GM23338 (cell line): ENCODE data around the gene BOK. TPM values are rescaled to one million over a fixed set of nuclear protein-coding genes. Genes with fewer than 3 reads are reported as not detected.

ENCODE experiments used
- ATAC-seq: fragments of 200-7000 bp; cut with Tn5 transposase; 3 replicates; pipeline ENCODE4 v1.9.1; 2020
- DNase-seq: peaks from one replicate; pipeline ENCODE4 v3.0.0-alpha.2; 2015; ENCODE audit warnings: low spot score
- H2AFZ ChIP-seq: fragments of 200-600 bp; sonication (generic); 2 replicates; pipeline ENCODE4 v1.8.0; 2016; ENCODE audit warnings: antibody characterized with exemption, mild to moderate bottlenecking, moderate library complexity
- H3F3A ChIP-seq: fragments of 200-600 bp; sonication (generic); replicated peaks from 2 replicates; pipeline ENCODE4 v1.8.0; 2017; ENCODE audit warnings: antibody characterized with exemption, mixed run types, low read depth
- H3K27ac ChIP-seq: fragments of 200-600 bp; sonication (generic); 2 replicates; pipeline ENCODE4 v1.6.1; 2016; ENCODE audit warnings: low read depth
- H3K27me3 ChIP-seq: fragments of 200-600 bp; sonication (generic); 2 replicates; pipeline ENCODE4 v1.8.0; 2016; ENCODE audit warnings: mild to moderate bottlenecking, mixed run types, moderate library complexity; ENCODE audit not compliant: insufficient read depth
- H3K36me3 ChIP-seq: fragments of 200-600 bp; sonication (generic); 2 replicates; pipeline ENCODE4 v1.8.0; 2016; ENCODE audit warnings: mild to moderate bottlenecking; ENCODE audit not compliant: insufficient read depth
- H3K4me1 ChIP-seq: fragments of 200-600 bp; sonication (generic); 2 replicates; pipeline ENCODE4 v1.8.0; 2016; ENCODE audit warnings: mild to moderate bottlenecking, moderate library complexity; ENCODE audit not compliant: insufficient read depth
- H3K4me2 ChIP-seq: fragments of 200-600 bp; sonication (generic); 2 replicates; pipeline ENCODE4 v1.7.1; 2017; ENCODE audit warnings: mixed run types
- H3K4me3 ChIP-seq: fragments of 200-600 bp; sonication (generic); 2 replicates; pipeline ENCODE4 v1.6.1; 2016; ENCODE audit warnings: mixed run types
- H3K79me2 ChIP-seq: fragments of 200-600 bp; sonication (generic); replicated peaks from 2 replicates; pipeline ENCODE4 v1.8.0; 2017; ENCODE audit warnings: mild to moderate bottlenecking; ENCODE audit not compliant: insufficient read depth
- H3K9me2 ChIP-seq: fragments of 200-600 bp; sonication (generic); 2 replicates; pipeline ENCODE4 v1.8.0; 2017; ENCODE audit not compliant: insufficient read depth
- H4K20me1 ChIP-seq: fragments of 200-600 bp; sonication (generic); replicated peaks from 2 replicates; pipeline ENCODE4 v1.8.0; 2017; ENCODE audit warnings: mild to moderate bottlenecking; ENCODE audit not compliant: insufficient read depth
- H3K27ac Mint-ChIP-seq: 2 replicates; pipeline ENCODE4 v1.8.0; 2020; ENCODE audit warnings: inconsistent platforms, mild to moderate bottlenecking, moderate library complexity, mixed read lengths
- H3K27me3 Mint-ChIP-seq: 3 replicates; pipeline ENCODE4 v1.8.0; 2022; ENCODE audit warnings: low read depth, mild to moderate bottlenecking, moderate library complexity, mixed read lengths, inconsistent platforms; ENCODE audit not compliant: insufficient read depth, poor library complexity
- H3K36me3 Mint-ChIP-seq: 3 replicates; pipeline ENCODE4 v1.8.0; 2021; ENCODE audit warnings: low read depth, mild to moderate bottlenecking, inconsistent platforms, moderate library complexity, mixed read lengths
- H3K4me1 Mint-ChIP-seq: 3 replicates; pipeline ENCODE4 v1.8.0; 2020; ENCODE audit warnings: mild to moderate bottlenecking, inconsistent platforms, mixed read lengths
- H3K4me3 Mint-ChIP-seq: 3 replicates; pipeline ENCODE4 v1.8.0; 2021; ENCODE audit warnings: moderate library complexity, mild to moderate bottlenecking, inconsistent platforms, mixed read lengths
- H3K9me3 Mint-ChIP-seq: 3 replicates; pipeline ENCODE4 v1.8.0; 2020; ENCODE audit warnings: moderate library complexity, mild to moderate bottlenecking, inconsistent platforms, mixed read lengths
- CTCF ChIP-seq, 2 experiments: fragments of 200-600 bp in 1 of 2; sonication (generic) in 1 of 2; conservative IDR thresholded peaks; 2 replicates each; pipeline versions ENCODE4 v1.5.1 to v1.6.1; 2016 to 2017; ENCODE audit warnings: antibody characterized with exemption in 2 of 2, low read depth in 2 of 2, mild to moderate bottlenecking in 2 of 2, moderate library complexity in 1 of 2
- EZH2 ChIP-seq: fragments of 200-600 bp; sonication (generic); IDR thresholded peaks from one replicate; pipeline ENCODE4 v1.8.0; 2017; ENCODE audit warnings: antibody characterized with exemption, mild to moderate bottlenecking, low read depth; ENCODE audit not compliant: unreplicated experiment
- JUNB ChIP-seq: IDR thresholded peaks from one replicate; pipeline ENCODE4 v1.6.1; 2016; ENCODE audit warnings: antibody characterized with exemption; ENCODE audit not compliant: unreplicated experiment
- NANOG ChIP-seq: IDR thresholded peaks from 2 replicates; pipeline ENCODE4 v1.6.1; 2016; ENCODE audit warnings: antibody characterized with exemption, borderline replicate concordance
- POLR2AphosphoS5 ChIP-seq: IDR thresholded peaks from 2 replicates; pipeline ENCODE4 v1.6.1; 2016; ENCODE audit warnings: antibody characterized with exemption, low read depth
- REST ChIP-seq: IDR thresholded peaks from one replicate; pipeline ENCODE4 v1.6.1; 2018; ENCODE audit warnings: antibody characterized with exemption; ENCODE audit not compliant: unreplicated experiment
- STAT1 ChIP-seq: IDR thresholded peaks from one replicate; pipeline ENCODE4 v1.6.1; 2016; ENCODE audit warnings: antibody characterized with exemption; ENCODE audit not compliant: unreplicated experiment
- ZNF114 ChIP-seq: fragments of 250-450 bp; sonication (Bioruptor Pico); IDR thresholded peaks from 2 replicates; pipeline ENCODE4 v1.5.0; 2020; ENCODE audit warnings: mild to moderate bottlenecking, moderate library complexity
- ZNF331 ChIP-seq: fragments of 250-450 bp; sonication (Bioruptor Pico); IDR thresholded peaks from 2 replicates; pipeline ENCODE4 v1.5.0; 2020; ENCODE audit warnings: low read depth, mild to moderate bottlenecking, moderate library complexity
- ZNF462 ChIP-seq: fragments of 250-450 bp; sonication (Bioruptor Pico); IDR thresholded peaks from 2 replicates; pipeline ENCODE4 v1.5.0; 2020; ENCODE audit warnings: mild to moderate bottlenecking, moderate library complexity
- polyA plus RNA-seq: library from polyadenylated mRNA; unstranded; fragments of >200 nt; fragmentation: Nextera tagmentation; extraction: Ambion mirVana; gene quantifications from 2 replicates; pipeline ENCODE4 v1.2.1, GENCODE V29; 2016
- total RNA-seq: library from RNA; depleted of rRNA; stranded (reverse); fragments of >200 nt; shearing (Covaris generic); gene quantifications from 2 replicates; pipeline ENCODE4 v1.2.3, GENCODE V29; 2014
- TF ChIP-seq, protein P1 (sequence below): IDR thresholded peaks from 2 replicates; pipeline ENCODE4 v1.6.1; 2016; ENCODE audit warnings: antibody characterized with exemption

The BOK gene
- total and polyA plus RNA-seq, 2 experiments from 2014 or later: 13.5 to 36.7 TPM

DNA sequence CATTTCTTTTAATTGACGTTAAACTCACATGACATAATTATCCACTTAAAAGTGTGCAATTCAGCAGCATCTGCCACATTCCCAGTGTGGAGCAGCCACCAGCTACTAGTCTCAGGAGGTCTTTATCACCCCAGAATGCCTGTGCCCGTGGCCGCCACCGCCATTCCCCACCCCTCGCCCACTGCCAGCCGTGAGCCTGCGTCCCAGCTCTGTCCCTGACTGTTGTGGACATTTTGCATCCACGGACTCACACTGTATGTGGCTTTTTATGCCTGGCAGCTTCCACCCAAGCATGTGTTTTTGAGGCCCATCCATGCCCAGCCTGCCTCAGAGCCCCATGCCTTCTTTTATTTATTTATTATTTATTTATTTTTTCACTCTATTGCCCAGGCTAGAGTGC, 9.2 kb downstream of the BOK start:
- Histone ChIP-seq H3K4me2 (no peak overlapping the region), H3K27ac (no peak overlapping the region), H4K20me1 (peaks cover 9% of the 10 kb centered on the region), H3K36me3 (no peaks in the 10 kb centered on the region), H3K79me2 (no peaks in the 10 kb centered on the region; the same call in 1 of the 2 replicates), H3K4me1 (no peaks in the 10 kb centered on the region), H3K27me3 (no peaks in the 10 kb centered on the region), H3K9me2 (no peaks in the 10 kb centered on the region), H2AFZ (no peak overlapping the region), H3F3A (no peaks in the 10 kb centered on the region), H3K4me3 (no peak overlapping the region)
- Mint-ChIP-seq H3K9me3 (no peaks in the 10 kb centered on the region), H3K4me1 (no peaks in the 10 kb centered on the region; the same call in 2 of the 3 replicates), H3K4me3 (no peak overlapping the region), H3K36me3 (peaks cover 4% of the 10 kb centered on the region; the same call in 1 of the 3 replicates), H3K27me3 (peaks cover 9% of the 10 kb centered on the region), H3K27ac (no peak overlapping the region)
- DNase-seq (no peak), ATAC-seq (no peak)
- TF ChIP-seq NANOG (no peak), ZNF114 (CRISPR knock-in tag) (no peak), STAT1 (no peak), ZNF331 (CRISPR knock-in tag) (no peak), POLR2AphosphoS5 (no peak), EZH2 (no peak), REST (no peak), JUNB (no peak), CTCF (conservative IDR thresholded peaks at IDR 0.05; ENCODE audit: low read depth in 2 of 2) (no peak)
- TF ChIP-seq, protein P1, sequence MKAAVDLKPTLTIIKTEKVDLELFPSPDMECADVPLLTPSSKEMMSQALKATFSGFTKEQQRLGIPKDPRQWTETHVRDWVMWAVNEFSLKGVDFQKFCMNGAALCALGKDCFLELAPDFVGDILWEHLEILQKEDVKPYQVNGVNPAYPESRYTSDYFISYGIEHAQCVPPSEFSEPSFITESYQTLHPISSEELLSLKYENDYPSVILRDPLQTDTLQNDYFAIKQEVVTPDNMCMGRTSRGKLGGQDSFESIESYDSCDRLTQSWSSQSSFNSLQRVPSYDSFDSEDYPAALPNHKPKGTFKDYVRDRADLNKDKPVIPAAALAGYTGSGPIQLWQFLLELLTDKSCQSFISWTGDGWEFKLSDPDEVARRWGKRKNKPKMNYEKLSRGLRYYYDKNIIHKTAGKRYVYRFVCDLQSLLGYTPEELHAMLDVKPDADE: no peak

- Histone ChIP-seq H2AFZ (no peak overlapping the region), H3K4me3 (no peak overlapping the region), H3K27me3 (no peaks in the 10 kb centered on the region), H3K4me2 (no peak overlapping the region), H3K79me2 (no peaks in the 10 kb centered on the region), H3K27ac (no peak overlapping the region), H3K36me3 (no peaks in the 10 kb centered on the region), H4K20me1 (peaks cover 2% of the 10 kb centered on the region; the same call in 1 of the 2 replicates), H3K4me1 (no peaks in the 10 kb centered on the region), H3K9me2 (no peaks in the 10 kb centered on the region), H3F3A (no peaks in the 10 kb centered on the region)
- peaks cover 9% of the 10 kb centered on the region; the same call in 1 of the 3 replicates for H3K36me3 Mint-ChIP-seq
- no peak overlapping the region for H3K27ac Mint-ChIP-seq
- H3K9me3 Mint-ChIP-seq: no peaks in the 10 kb centered on the region
- ATAC-seq (no peak), DNase-seq (no peak)
- H3K27me3 Mint-ChIP-seq: peaks cover 8% of the 10 kb centered on the region
- no peaks in the 10 kb centered on the region; the same call in 2 of the 3 replicates for H3K4me1 Mint-ChIP-seq
- H3K4me3 Mint-ChIP-seq: no peak overlapping the region
- TF ChIP-seq ZNF114 (CRISPR knock-in tag) (no peak), ZNF462 (no peak)
Measured at GRCh38 chr2:241568726-241569125, 10.2 kb downstream of the BOK start.
